NCI-H2171 (cell line): ENCODE measurements around the gene CRTC1.

Experiments
- DNase-seq: peaks from one replicate; lab custom pipeline; 2025; lab: John Stamatoyannopoulos, UW

CRTC1 gene

DNA sequence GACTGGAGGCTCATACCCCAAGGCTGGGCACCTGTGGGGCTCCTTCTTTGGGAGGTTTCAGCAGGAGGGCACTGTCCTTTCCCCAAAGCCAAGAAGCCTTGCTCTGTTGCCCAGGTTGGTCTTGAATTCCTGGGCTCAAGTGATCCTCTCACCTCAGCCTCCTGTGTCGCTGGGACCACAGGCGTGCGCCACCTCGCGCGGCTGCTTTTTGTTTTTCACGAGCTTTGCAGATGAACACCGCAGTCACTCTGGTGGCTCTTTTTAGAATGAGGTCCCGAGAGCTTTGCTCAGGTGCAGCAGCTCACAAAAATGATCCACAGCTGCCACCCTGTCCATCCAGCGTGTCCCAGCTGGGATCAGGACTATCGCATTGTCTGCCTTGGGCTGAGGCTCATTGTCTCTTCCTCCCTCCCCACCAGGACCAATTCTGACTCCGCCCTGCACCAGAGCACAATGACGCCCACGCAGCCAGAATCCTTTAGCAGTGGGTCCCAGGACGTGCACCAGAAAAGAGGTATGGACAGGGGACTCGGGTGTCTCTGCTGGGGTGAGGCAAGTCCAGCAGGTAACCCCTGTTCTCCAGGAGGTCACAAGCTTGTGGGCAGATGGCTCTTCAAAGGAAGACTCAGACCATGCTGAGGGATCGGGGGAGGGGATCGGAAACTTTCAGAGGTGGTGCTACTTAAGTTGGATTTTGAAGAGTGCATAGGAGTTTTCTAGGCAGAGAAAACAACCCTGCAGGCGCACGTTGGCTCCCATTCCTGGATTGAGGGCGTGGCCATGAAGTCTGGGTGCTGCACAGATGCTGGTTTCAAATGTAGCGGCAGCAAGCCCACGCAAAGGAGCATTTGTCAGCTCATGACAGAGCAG, 66.1 kb downstream of the CRTC1 start:
- no peak for DNase-seq

DNA sequence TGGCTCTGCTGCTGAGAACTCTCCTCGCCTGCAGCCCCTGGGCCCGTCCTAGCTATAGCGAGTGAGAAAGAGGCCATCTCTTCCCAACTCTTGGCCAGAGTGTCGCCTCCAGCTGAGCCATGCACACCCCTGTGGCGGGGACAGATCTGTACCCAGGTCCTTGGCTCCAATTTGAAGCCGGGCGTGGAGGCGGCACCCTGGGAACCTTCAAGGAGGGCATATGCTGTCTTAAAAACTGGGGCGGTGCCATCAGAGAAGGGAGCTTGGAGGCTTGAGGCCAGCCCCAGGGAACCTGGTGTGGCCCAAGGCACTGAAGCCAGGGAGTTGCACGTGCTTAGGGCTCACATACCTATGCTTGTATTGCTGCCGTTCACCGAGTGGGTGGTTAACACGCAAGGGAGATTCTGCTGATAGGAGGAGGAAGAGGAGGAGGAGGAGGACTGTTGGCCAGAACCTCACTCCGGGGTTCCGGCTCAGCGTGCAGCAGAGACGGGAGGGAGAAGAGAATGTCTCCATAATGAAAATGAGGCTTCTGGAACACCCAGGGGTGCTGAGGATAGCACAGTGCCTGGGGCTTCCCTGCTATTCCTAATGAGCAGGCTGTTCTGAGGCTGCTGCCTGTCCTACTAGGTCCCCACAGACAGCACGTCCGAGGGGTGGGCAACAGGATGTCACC, 67.0 kb downstream of the CRTC1 start:
- no peak for DNase-seq

- no peak for DNase-seq
Observed at GRCh38 chr19:18751571-18751970, 68.1 kb downstream of the CRTC1 start.

DNA sequence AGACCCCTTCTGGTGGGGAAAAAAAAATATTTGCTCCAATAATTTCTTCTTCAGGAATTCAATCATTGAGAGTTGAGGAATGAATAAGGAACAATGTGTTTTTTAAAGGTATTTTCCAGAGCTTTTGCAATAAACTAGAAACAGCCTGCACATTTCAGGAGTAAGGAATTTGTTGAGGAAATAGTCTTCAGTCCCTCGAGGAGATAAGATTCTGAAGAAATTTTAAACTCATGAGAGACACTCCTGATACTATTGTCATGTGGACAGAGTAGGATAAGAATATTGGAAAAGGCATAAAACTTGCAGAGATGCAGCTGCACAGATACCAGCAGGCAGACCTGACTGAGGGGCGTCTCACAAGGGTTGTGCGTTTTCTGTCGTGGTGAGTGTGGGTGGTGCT, 71.0 kb downstream of the CRTC1 start:
- DNase-seq = no peak

DNA sequence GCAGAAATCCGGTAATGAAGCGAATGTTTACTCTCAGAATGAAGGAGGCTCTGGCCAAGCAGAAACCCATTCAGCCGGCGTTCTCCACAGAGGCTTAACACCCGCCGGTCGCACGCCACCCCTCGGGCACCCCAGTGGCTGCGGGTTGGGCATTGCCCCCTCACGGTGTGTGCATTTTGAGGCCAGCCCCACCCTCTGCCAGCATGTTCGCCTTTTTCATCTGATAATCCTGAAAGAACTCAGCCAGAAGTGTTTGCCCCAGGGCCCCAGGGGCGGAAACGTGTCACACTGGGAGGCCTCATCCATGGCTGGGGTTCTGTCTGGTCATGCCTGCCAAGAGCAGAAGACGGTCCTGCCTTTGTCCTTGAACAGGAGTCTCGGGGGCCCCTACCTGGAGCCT, 73.4 kb downstream of the CRTC1 start:
- DNase-seq = no peak

- DNase-seq = no peak
Observed at GRCh38 chr19:18759304-18759994, 76.0 kb downstream of the CRTC1 start.

DNA sequence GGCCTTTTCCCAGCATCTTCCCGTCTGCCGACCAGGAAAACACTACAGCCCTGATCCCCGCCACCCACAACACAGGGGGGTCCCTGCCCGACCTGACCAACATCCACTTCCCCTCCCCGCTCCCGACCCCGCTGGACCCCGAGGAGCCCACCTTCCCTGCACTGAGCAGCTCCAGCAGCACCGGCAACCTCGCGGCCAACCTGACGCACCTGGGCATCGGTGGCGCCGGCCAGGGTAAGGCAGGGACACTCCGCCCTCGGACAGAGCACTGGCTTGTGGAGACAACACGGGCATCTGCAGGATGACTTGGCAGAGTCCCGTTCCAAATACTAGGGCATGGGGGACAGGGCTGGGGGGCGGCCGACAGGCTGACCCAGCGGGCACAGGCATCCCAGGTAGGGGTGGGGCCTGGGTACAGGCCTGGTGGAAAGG, 76.5 kb downstream of the CRTC1 start:
- DNase-seq = no peak

- DNase-seq = no peak
Observed at GRCh38 chr19:18760440-18761383, 77.2 kb downstream of the CRTC1 start.

GRCh38 chr19:18761531-18762110, 78.1 kb downstream of the CRTC1 start:
- no peak for DNase-seq

DNA sequence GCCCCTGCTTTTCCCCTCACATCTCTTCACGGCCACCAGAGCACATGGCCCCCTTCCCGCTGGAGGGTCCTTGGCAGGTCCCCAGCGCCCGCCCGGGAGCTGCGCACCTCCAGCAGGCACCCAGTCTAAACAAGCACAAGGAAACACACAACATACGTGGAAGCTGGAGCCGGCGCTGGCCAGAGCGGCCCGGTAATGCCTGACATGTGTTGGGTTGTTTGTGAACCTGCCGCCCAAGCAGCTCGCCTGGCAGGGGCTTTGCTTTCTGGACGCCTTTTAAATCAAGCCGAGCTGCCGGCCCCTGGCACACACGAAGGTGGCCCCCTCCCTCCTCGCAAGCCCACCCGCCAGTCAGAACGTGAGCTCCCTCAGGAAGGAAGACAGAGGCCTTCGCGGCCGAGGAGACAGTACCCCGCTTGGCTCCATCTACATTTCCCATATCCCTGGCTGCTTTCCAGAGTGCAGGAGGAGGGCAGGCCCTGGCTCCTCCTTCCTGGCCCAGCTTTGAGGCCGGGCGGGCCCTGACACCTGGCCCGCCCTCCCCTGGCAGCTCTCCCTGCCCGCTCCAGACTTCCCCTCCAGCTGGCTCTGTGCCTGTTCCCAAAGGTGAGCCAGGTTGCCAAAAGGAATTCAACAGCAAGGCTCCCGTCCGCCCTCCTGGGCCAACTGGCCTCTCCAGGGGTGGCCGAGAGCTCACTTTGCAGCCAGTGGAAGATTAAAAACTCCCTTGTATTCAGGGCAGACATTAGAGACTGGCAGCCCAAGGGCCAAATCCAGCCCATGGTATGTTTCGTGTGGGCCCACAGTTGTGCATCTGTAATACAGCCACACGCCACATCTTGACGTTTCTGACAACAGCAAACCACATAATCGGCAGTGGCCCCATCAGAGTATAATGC, 78.9 kb downstream of the CRTC1 start:
- peak; percentile 97 for DNase-seq

DNA sequence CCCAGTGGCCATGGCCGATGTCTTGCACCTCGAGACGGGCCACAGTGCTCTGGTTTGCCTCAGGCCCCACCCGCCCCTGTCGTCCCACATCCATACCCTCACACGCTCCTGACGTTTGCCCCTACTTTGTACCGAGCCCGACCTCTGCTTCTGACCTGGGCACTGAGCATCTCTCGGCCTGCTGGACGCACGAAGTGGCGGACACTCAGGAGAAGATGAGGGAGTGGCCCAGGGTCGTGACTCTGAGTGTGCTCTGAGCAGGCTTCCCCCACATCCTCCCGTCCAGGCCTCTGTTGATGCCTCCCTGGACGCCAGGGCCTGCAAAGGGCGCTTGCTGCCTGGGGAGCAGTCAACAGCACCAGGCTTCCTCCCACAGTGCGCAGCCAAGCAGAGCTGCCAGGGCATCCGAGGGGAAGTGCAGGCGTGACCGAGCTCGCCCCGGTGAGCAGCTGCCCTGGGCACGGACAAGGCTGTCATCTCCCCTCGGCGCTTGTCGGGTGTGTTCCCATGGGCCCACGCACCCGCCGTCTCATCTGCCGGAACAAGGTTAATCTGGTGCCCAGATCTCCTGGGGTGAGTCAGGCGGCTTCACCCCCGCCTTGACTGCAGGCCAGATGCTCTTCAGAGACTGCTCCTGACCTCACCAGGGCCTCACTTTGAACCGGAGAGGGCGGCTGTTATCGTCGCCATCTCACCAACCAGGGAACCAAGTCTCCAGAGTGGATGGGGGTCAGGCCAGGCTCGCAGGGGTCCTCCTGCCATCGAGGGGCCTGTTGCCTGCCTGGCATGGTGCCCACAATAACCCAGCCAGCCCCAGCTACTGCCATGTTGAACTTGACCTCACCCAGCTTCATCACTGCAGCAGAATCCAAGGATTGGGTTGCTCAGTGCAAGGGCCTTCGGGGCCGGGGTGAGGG, 80.5 kb downstream of the CRTC1 start:
- DNase-seq = peak; percentile 72

GRCh38 chr19:18764591-18765051, 81.1 kb downstream of the CRTC1 start:
- DNase-seq = no peak

DNA sequence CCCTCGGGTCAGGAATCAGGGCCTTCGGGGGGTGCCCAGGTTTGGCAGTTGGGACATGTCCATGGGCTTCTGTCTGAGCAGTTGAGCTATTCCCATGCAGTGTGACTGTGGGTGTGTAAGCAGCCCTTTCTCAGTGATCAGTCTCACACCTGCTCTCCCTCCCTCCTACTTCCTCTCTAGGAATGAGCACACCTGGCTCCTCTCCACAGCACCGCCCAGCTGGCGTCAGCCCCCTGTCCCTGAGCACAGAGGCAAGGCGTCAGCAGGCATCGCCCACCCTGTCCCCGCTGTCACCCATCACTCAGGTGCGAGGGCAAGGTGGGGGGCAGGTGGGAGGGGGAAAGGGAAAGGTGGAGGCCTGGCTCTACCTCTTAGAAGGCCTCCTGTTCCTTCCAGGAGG, 81.7 kb downstream of the CRTC1 start:
- peak; percentile 77 for DNase-seq

GRCh38 chr19:18768046-18768771, 84.7 kb downstream of the CRTC1 start:
- DNase-seq = no peak

DNA sequence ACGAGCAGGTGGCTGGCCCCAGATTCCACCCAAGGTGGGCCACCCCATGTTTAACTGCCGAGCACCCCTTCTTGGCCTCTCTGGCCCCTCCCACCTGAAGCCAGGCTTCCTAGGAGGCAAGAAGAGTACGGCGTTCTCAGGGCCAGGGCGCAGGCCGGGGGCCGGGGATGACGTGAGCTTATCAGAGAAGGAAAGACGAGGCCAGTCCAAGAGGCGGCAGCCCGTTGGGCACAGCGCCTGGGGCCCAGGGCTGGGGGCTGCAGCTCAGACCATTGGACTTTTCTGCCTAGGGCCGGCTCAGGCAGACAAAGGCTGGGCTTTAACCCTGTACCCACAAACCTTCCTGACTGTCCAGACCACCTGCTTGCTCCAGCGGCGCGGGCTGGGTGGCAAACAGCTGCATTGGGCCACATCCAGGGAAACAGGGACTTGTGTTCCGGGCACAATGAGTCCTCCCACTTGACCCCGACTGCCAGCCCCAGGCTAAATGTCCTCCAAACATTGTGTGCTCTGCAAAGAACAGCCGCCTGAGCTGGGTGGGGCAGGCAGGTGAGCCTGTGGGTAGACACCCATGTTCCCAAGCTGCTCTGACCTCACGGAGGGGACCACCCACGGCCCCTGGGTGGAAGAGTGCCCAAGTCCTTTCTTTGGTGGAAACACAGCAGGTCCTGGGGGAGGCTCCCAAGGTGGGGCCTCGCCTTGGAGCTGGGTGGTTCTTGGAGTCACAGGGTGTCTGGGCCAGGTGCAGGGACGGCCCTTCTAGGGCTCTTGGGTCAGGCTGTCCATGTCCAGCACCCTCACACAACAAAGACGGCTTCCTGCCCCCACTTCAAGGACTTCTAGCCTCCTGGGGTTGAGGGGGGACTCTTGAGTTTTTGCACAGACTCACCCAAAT, 85.8 kb downstream of the CRTC1 start:
- DNase-seq = no peak

DNA sequence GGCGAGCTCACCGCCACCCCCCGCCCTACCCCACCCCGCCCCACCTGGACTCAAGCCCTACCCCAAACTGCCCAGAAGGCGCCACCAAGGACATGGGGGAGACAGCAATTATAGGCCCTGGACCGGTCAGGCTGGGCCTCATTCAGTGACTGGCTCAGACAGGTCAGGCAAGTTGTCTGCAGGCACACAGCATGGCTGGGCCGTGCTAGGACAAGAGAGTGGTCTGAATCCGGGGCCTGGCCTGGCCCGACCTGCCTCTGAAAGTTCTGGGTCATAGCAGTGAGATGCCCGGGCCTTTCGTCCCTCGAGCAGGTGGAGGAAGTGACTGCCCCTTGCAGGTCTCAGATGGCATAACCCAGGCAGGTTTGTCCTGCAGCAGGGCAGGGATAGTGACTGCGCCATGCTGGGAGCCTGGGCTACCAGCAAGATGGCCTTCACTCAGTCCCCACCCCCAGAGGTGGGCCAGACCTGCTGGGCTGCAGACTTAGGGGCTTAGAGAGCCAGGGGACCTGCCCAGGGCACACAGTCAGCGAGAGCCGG, 86.6 kb downstream of the CRTC1 start:
- DNase-seq = no peak
